ENCODE measurements around the gene SKI.
A peak's percentile ranks its signal among the peaks of the same experiment; 100 is the strongest.

Gene SKI

GRCh38 chr1:2194898-2195673, 33.0 kb upstream of the SKI start:
- DNase-seq: peak; percentile 72

DNA sequence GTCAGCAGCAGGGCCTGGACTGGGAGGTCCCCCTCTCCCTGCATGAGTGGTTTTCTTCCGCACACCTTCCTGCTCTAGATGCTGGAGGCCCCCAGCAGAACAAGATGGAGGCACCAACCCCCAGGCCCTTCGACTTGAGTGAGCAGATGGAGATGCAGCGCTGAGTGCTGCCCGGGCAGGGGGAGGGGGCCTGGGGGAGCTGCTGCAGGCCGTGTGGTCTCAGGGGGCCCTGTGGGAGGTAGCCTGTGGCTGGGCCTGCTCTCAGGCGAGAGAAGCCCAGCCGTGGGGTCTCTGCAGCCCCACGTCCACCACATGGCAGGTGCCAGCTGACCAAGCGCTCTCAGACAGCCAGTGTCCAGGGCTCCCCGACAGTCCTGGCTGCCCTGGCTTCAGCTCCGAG, 32.3 kb upstream of the SKI start:
- no peak for DNase-seq

GRCh38 chr1:2196901-2197638, 31.0 kb upstream of the SKI start:
- no peak for DNase-seq

DNA sequence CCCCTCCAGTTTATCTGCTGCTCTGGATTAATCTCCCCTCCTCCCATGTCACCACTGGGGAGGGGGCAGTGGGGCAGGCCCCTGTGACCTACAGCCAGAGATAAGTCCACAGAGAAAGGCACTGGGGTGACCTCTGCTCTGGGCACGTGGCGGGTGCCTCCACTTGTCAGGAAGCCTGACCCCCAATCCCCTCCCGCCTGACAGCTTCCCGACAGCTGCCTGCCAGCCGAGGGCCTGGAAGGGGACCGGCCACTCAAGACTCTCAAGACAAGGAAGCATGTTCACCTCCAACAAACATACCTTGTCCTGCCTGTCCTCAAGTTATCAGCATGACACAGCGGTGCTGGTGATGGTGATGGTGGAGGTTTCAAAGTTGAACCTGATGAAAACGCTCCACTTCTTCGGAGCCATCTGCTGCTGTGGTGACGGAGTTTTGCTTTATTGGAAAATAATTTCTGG, 30.4 kb upstream of the SKI start:
- no peak for DNase-seq

DNA sequence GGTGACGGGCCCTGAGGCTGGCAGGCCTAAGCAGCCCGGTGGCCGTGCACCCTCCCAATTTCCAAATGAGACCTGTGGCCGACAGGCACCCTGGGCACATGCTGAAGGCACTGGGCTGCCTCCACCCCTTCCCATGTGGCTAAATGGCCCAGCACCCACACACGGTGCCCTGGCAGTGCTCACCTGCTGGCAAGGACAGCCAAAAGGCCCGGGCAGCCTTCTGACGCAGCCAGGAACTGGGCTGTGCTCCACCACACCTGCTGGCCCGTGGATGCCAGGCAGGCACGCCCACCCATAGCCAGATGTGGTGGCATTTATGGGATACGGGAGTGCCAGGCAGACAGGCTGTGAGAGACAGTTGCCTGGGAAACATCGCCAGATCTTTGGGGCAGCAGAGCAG, 29.5 kb upstream of the SKI start:
- no peak for DNase-seq

DNA sequence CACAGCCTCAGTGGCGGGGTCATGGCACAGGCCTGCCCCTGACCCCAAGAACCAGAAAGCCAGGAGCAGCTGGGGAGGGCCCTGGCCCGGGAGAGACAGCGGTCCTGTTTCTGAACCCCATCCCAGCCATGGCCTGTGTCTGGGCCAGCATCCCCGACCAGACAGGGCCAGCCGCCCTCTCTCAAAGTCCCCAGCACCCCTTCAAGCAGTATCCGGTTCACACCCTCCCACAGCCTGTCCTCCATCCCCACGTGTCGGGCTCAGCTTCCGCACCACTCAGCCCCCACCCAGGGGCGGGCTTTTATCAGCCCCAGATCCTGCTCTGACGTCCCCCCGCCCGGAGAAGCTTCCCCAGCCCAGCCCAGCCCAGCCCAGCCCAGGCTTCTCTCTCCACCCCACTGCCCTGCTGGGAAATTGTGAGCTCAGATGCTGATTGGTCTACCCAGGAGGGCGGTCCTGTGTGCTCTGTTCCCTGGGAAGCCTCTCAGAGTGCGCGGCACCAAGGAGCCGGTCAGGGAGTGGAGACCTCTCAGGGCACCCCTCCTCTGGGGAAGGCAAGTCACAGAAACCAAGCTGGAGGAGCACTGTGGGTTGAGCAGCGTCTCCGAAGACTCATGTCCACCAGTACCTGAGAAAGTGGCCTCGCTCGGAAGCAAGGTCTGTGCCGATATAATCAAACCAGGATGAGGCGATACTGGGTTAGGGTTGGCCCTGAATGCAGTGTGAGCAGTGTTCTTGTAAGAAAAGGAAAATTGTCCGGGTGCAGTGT, 28.9 kb upstream of the SKI start:
- peak; percentile 60 for DNase-seq

GRCh38 chr1:2200308-2200943, 27.7 kb upstream of the SKI start:
- DNase-seq: no peak

DNA sequence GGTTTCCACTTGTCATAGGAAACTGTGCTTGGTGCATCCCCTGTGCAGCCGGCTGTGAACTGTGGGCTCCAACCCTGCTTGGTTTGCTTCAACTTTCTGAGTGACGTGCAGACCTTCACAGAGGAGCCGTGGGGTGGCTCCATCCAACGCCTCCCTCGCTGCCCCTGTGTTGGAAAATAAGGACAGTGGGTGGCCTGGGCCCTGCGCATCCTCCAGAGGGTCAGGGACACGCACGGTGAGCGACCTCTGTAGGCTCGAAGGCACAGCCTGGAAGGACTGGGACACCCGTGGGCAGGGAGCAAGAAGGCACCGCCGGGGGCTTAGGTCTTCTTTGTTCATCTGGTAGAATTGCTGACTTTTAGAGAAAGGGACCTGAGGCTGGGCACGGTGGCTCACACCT, 27.1 kb upstream of the SKI start:
- DNase-seq: no peak

DNA sequence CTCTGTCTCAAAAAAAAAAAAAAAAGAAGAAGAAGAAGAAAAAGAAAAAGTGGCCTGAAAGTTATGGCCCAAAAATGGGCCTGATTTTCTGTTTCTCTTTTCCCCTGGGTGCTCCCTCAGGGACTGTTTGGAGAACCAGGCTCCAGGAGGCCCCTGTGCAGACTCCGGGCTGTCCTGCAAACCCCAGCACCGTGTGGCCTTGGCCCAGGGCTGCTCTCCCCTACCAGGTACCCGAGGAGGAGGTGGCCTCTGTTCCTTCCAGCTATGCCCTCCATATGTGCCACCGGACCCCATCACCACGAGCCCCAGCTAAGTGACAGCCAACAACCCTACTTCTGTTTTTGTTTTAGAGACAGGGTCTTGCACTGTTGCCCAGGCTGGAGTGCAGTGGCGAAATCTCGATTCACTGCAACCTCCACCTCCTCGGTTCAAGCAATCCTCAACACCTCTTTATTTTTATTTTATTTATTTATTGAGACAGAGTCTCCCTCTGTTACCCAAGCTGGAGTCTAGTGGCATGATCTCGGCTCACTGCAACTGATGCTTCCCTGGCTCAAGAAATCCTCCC, 26.0 kb upstream of the SKI start:
- no peak for DNase-seq

DNA sequence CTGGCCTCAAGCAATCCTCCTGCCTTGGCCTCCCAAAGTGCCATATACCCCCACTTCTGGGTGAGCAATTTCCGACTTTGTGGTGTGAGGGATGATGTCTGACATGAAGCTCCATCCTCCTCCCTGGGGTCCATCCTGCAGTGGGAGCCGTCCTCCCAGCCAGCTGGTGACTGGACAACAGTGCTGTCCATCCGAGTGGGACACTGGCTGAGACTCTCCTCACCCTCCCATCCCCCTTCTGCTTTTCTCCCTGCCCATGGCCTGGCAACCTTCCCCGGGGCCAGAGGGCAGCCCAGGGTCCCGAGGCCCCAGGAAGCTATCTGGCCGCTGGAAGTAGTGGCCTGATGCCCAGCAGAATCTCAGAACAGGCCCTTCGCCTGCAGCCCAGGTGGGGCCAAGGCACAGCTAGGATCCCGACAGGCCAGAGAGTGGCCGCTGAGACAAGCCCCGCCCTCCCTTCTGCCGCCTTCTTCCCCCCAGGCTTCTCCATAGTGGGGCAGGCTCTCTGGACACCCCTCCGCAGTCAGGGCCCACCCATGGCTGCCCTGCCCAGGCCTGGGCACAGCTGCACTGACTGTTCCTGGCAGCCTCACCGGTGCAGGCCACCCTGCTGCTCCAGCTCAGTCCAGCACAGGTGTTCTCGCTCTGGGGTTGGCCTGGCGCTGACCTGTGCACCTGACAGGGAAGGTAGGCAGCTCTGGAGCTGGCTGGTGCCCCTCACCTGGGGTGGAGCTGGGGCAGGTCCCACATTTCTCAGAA, 25.1 kb upstream of the SKI start:
- DNase-seq: no peak

- DNase-seq: no peak
These were observed 24.3 kb upstream of the SKI start for GRCh38 chr1:2203671-2204414.

GRCh38 chr1:2204415-2205190, 23.5 kb upstream of the SKI start:
- DNase-seq: no peak

- DNase-seq: peak; percentile 94
These were observed 22.7 kb upstream of the SKI start for GRCh38 chr1:2205191-2205952.

GRCh38 chr1:2206813-2207487, 21.2 kb upstream of the SKI start:
- no peak for DNase-seq

- DNase-seq: no peak
These were observed 19.5 kb upstream of the SKI start for GRCh38 chr1:2208309-2209239.

DNA sequence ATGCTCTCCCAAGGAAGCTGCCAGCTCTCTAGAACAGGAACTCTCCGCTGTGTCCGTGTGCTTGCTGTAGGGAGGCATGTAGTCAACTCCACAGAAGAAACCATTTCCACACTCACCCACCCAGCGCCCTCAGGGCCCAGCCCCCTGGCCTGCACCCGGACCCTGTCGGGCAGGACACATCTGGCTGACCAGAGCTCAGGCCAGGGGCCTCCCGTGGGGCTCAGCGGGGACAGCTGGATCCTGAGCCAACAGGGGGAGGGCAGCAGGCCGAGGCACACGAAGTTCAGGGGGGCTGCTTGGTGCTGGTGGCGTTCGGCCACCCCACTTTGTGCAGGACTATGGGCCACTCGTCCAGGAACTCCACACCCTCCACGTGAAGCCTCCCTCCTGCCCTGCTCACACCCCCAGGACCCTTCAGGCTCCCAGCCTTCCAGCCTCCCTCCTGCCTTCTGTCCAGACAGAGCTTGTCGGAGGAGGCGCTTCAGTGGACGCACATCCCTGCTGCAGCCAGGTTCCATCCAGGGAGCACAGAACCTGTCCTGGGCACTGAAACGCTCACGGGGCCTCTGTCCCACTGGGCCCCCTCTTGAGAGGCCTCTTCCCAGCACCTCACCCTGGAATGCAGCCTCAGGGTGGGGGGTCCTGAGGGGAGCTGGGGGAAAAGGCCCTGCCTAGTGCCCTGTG, 18.6 kb upstream of the SKI start:
- no peak for DNase-seq

GRCh38 chr1:2210084-2210653, 17.9 kb upstream of the SKI start:
- DNase-seq: no peak
